Stimulated activated CD8-positive, alpha-beta memory T cell treated with anti-CD3 and anti-CD28 coated beads, Interleukin-12 subunit alpha, Interleukin-12 subunit beta, amount 100 ng/mL, for 1 hour (primary cell): ENCODE measurements around the gene PTGES2.

Source experiments
- DNase-seq: peaks from one replicate; pipeline ENCODE4 v3.0.0-alpha.2; 2020; ENCODE audit warnings: low read depth

Gene PTGES2

GRCh38 chr9:128103589-128103962 lies 24.0 kb downstream of the PTGES2 start:
- DNase-seq = no peak

GRCh38 chr9:128102861-128103588 lies 24.5 kb downstream of the PTGES2 start:
- no peak for DNase-seq

- no peak for DNase-seq
These were observed 25.3 kb downstream of the PTGES2 start for GRCh38 chr9:128102196-128102595.

GRCh38 chr9:128101690-128102089 lies 25.8 kb downstream of the PTGES2 start:
- no peak for DNase-seq

- no peak for DNase-seq
These were observed 26.3 kb downstream of the PTGES2 start for GRCh38 chr9:128101231-128101661.

GRCh38 chr9:128100581-128100980 lies 26.9 kb downstream of the PTGES2 start:
- no peak for DNase-seq

- DNase-seq = no peak
These were observed 27.5 kb downstream of the PTGES2 start for GRCh38 chr9:128099932-128100491.

GRCh38 chr9:128099231-128099931 lies 28.1 kb downstream of the PTGES2 start:
- DNase-seq = no peak

GRCh38 chr9:128098297-128099230 lies 29.0 kb downstream of the PTGES2 start:
- peak; percentile 18 for DNase-seq

GRCh38 chr9:128097543-128098296 lies 29.8 kb downstream of the PTGES2 start:
- DNase-seq = no peak

GRCh38 chr9:128096616-128097536 lies 30.7 kb downstream of the PTGES2 start:
- no peak for DNase-seq

- no peak for DNase-seq
These were observed 32.5 kb downstream of the PTGES2 start for GRCh38 chr9:128094950-128095544.

- DNase-seq = peak; percentile 41
These were observed 33.2 kb downstream of the PTGES2 start for GRCh38 chr9:128094166-128094949.

- no peak for DNase-seq
These were observed 34.5 kb downstream of the PTGES2 start for GRCh38 chr9:128093011-128093410.

- DNase-seq = no peak
These were observed 35.1 kb downstream of the PTGES2 start for GRCh38 chr9:128092199-128092977.

GRCh38 chr9:128091571-128091970 lies 36.0 kb downstream of the PTGES2 start:
- no peak for DNase-seq

GRCh38 chr9:128091144-128091543 lies 36.4 kb downstream of the PTGES2 start:
- no peak for DNase-seq

GRCh38 chr9:128089299-128089698 lies 38.2 kb downstream of the PTGES2 start:
- no peak for DNase-seq
